Fibroblast of mammary gland (primary cell): ENCODE data around the gene CIRBP.

Source experiments
- DNase-seq: peaks from one replicate; pipeline ENCODE4 v3.0.0-alpha.2; 2010; ENCODE audit warnings: low read depth
- H3K4me3 ChIP-seq: 2 replicates; pipeline ENCODE4 v1.5.1; 2011; ENCODE audit warnings: low read depth, mild to moderate bottlenecking, low read length, moderate library complexity; ENCODE audit not compliant: control insufficient read depth
- CTCF ChIP-seq: conservative IDR thresholded peaks from 2 replicates; pipeline ENCODE4 v1.5.1; 2011; ENCODE audit warnings: low read depth, low read length, inconsistent platforms; ENCODE audit not compliant: control insufficient read depth, insufficient read depth

Gene CIRBP

GRCh38 chr19:1311543-1312091 lies 42.5 kb downstream of the CIRBP start:
- TF ChIP-seq CTCF: no peak
- no peak for DNase-seq
- no peak overlapping the region for H3K4me3 ChIP-seq

- no peak for TF ChIP-seq CTCF
- H3K4me3 ChIP-seq: no peak overlapping the region
- DNase-seq: peak; percentile 22
Measured at GRCh38 chr19:1312767-1313694, 43.9 kb downstream of the CIRBP start.

GRCh38 chr19:1313695-1314613 lies 44.8 kb downstream of the CIRBP start:
- H3K4me3 ChIP-seq: no peak overlapping the region
- no peak for DNase-seq
- TF ChIP-seq CTCF: no peak

- H3K4me3 ChIP-seq: no peak overlapping the region
- no peak for TF ChIP-seq CTCF
- peak; percentile 34 for DNase-seq
Measured at GRCh38 chr19:1315470-1316166, 46.5 kb downstream of the CIRBP start.

- H3K4me3 ChIP-seq: no peak overlapping the region
- DNase-seq: no peak
Measured at GRCh38 chr19:1316466-1316865, 47.3 kb downstream of the CIRBP start.

More at GRCh38 chr19:1316466-1316865, 47.3 kb downstream of the CIRBP start:
- TF ChIP-seq CTCF: no peak
